Activated CD4-positive, alpha-beta T cell treated with anti-CD3 and anti-CD28 coated beads for 1 hour (primary cell): ENCODE measurements around the gene COL25A1.

Source experiments
- DNase-seq: peaks from one replicate; pipeline ENCODE4 v3.0.0-alpha.2; 2020

The COL25A1 gene

GRCh38 chr4:109302361-109303139 is at the start of gene COL25A1:
TSS of gene COL25A1 (minus strand) at chr4:109302658.
- DNase-seq, result peak; percentile 22

GRCh38 chr4:109350121-109350520 is 47.7 kb upstream of the COL25A1 start:
- no peak for DNase-seq

GRCh38 chr4:109334129-109335105 is 32.0 kb upstream of the COL25A1 start:
- no peak for DNase-seq

GRCh38 chr4:109332926-109333464 is 30.5 kb upstream of the COL25A1 start:
- no peak for DNase-seq

GRCh38 chr4:109327641-109328040 is 25.2 kb upstream of the COL25A1 start:
- DNase-seq, result no peak

GRCh38 chr4:109325698-109326097 is 23.2 kb upstream of the COL25A1 start:
- DNase-seq, result no peak

- DNase-seq, result no peak
Observed at GRCh38 chr4:109323348-109323747, 20.9 kb upstream of the COL25A1 start.

- no peak for DNase-seq
Observed at GRCh38 chr4:109321232-109321631, 18.8 kb upstream of the COL25A1 start.

GRCh38 chr4:109319684-109320083 is 17.2 kb upstream of the COL25A1 start:
- no peak for DNase-seq

GRCh38 chr4:109319156-109319555 is 16.7 kb upstream of the COL25A1 start:
- DNase-seq, result no peak

GRCh38 chr4:109315818-109316217 is 13.4 kb upstream of the COL25A1 start:
- DNase-seq, result no peak

- DNase-seq, result no peak
Observed at GRCh38 chr4:109315341-109315740, 12.9 kb upstream of the COL25A1 start.

GRCh38 chr4:109313168-109314133 is 11.0 kb upstream of the COL25A1 start:
- DNase-seq, result no peak

GRCh38 chr4:109303140-109303496 is 660 bp upstream of the COL25A1 start:
- DNase-seq, result no peak

GRCh38 chr4:109301651-109302360 is 652 bp downstream of the COL25A1 start:
- DNase-seq, result no peak

GRCh38 chr4:109298279-109299010 is 4.0 kb downstream of the COL25A1 start:
- DNase-seq, result no peak

GRCh38 chr4:109296527-109296926 is 5.9 kb downstream of the COL25A1 start:
- DNase-seq, result no peak

GRCh38 chr4:109295081-109295480 is 7.4 kb downstream of the COL25A1 start:
- DNase-seq, result no peak

GRCh38 chr4:109294468-109295020 is 7.9 kb downstream of the COL25A1 start:
- DNase-seq, result no peak

GRCh38 chr4:109294006-109294405 is 8.5 kb downstream of the COL25A1 start:
- no peak for DNase-seq
